H1 (cell line): ENCODE data around the gene ZW10. TPM values are rescaled to one million over a fixed set of nuclear protein-coding genes. Genes with fewer than 3 reads are reported as not detected.

Source experiments
- CTCF ChIA-PET: fragments of 300-600 bp; sonication (Branson Sonifier 250); formaldehyde crosslinking; loops from one replicate; lab custom pipeline; 2021; ENCODE audit not compliant: partially characterized antibody; lab: Charles Lee
- POLR2A ChIA-PET: fragments of 300-600 bp; sonication (Branson Sonifier 250); formaldehyde crosslinking; loops from one replicate; lab custom pipeline; 2021; ENCODE audit warnings: inconsistent platforms; ENCODE audit not compliant: partially characterized antibody; lab: Charles Lee
- DNase-seq, 2 experiments: peaks; one replicate each; pipeline versions ENCODE4 v3.0.0 to v3.0.0-alpha.2; 2010 to 2022; ENCODE audit warnings: low spot score in 2 of 2, low read depth in 1 of 2, mixed read lengths in 1 of 2
- FAIRE-seq: peaks from 2 replicates; lab custom pipeline; 2011; peaks lifted over from hg19 to GRCh38; lab: Jason Lieb, UNC
- H2AFZ ChIP-seq: 2 replicates; pipeline ENCODE4 v1.8.1; 2012; ENCODE audit warnings: low read length, inconsistent platforms
- H2AK5ac ChIP-seq: 2 replicates; pipeline ENCODE4 v1.6.1; 2013; ENCODE audit warnings: low read depth, low read length
- H2BK120ac ChIP-seq: replicated peaks from 2 replicates; pipeline ENCODE3; 2013; ENCODE audit warnings: low read depth, low read length, inconsistent platforms
- H2BK12ac ChIP-seq: 2 replicates; pipeline ENCODE4 v1.6.1; 2013; ENCODE audit warnings: low read depth, low read length
- H2BK15ac ChIP-seq: 2 replicates; pipeline ENCODE4 v1.6.1; 2013; ENCODE audit warnings: low read length
- H2BK20ac ChIP-seq: 2 replicates; pipeline ENCODE4 v1.6.1; 2013; ENCODE audit warnings: low read length
- H2BK5ac ChIP-seq: 2 replicates; pipeline ENCODE4 v1.6.1; 2013; ENCODE audit warnings: low read depth, low read length
- H3K14ac ChIP-seq: 2 replicates; pipeline ENCODE4 v1.6.1; 2013; ENCODE audit warnings: inconsistent platforms; ENCODE audit not compliant: insufficient read length
- H3K18ac ChIP-seq: 2 replicates; pipeline ENCODE4 v1.6.1; 2013; ENCODE audit warnings: low read length; ENCODE audit errors: extremely low read depth
- H3K23ac ChIP-seq: 2 replicates; pipeline ENCODE4 v1.6.1; 2013; ENCODE audit warnings: inconsistent platforms; ENCODE audit not compliant: insufficient read length
- H3K23me2 ChIP-seq: 2 replicates; pipeline ENCODE4 v1.6.1; 2013; ENCODE audit warnings: low read depth, low read length
- H3K27ac ChIP-seq: 2 replicates; pipeline ENCODE4 v1.6.1; 2011; ENCODE audit warnings: low read depth, low read length, inconsistent platforms
- H3K27me3 ChIP-seq, 4 experiments: replicated peaks in 1 of 4; 1 replicate in 1 of 4; 2 replicates in 3 of 4; pipeline versions ENCODE4 v1.6.1 to v1.8.1; 2011 to 2013; ENCODE audit warnings: low read length in 3 of 4, mild to moderate bottlenecking in 3 of 4, inconsistent platforms in 2 of 4, mixed read lengths in 2 of 4, moderate library complexity in 1 of 4; ENCODE audit not compliant: control insufficient read depth in 3 of 4, insufficient read depth in 3 of 4; ENCODE audit errors: extremely low read depth in 1 of 4
- H3K36me3 ChIP-seq, 4 experiments: 2 replicates each; pipeline versions ENCODE4 v1.6.1 to v1.8.1; 2011 to 2013; ENCODE audit warnings: mild to moderate bottlenecking in 4 of 4, low read length in 3 of 4, moderate library complexity in 2 of 4, control low read depth in 1 of 4, inconsistent platforms in 1 of 4; ENCODE audit not compliant: insufficient read depth in 4 of 4, control insufficient read depth in 2 of 4
- H3K4ac ChIP-seq: replicated peaks from 2 replicates; pipeline ENCODE3; 2013; ENCODE audit warnings: low read length, low read depth, mixed read lengths, inconsistent platforms; ENCODE audit not compliant: insufficient read length
- H3K4me1 ChIP-seq, 4 experiments: replicated peaks in 1 of 4; 1 replicate in 1 of 4; 2 replicates in 3 of 4; pipeline versions ENCODE4 v1.6.1 to v1.8.1; 2011 to 2013; ENCODE audit warnings: low read length in 3 of 4, inconsistent platforms in 2 of 4, mixed read lengths in 1 of 4; ENCODE audit not compliant: insufficient read depth in 4 of 4, control insufficient read depth in 3 of 4
- H3K4me2 ChIP-seq, 2 experiments: 2 replicates each; pipeline versions ENCODE4 v1.6.1 to v1.8.1; 2011 to 2013; ENCODE audit warnings: low read depth in 2 of 2, low read length in 2 of 2, control low read depth in 1 of 2, inconsistent platforms in 1 of 2, mild to moderate bottlenecking in 1 of 2; ENCODE audit not compliant: insufficient read depth in 1 of 2
- H3K4me3 ChIP-seq, 4 experiments: fragments of 200-600, 300-600 bp in 1 of 4; sonication (generic), shearing (Covaris generic), sonication (Bioruptor Twin) in 1 of 4; 2 replicates each; pipeline versions ENCODE4 v1.5.1 to v1.8.1; 2011 to 2016; ENCODE audit warnings: low read length in 4 of 4, low read depth in 3 of 4, control low read depth in 2 of 4, inconsistent platforms in 2 of 4, mild to moderate bottlenecking in 2 of 4, mixed read lengths in 1 of 4, moderate library complexity in 1 of 4; ENCODE audit not compliant: insufficient read depth in 2 of 4; ENCODE audit errors: extremely low read depth in 1 of 4
- H3K56ac ChIP-seq: replicated peaks from 2 replicates; pipeline ENCODE3; 2013; ENCODE audit warnings: low read depth, mild to moderate bottlenecking, mixed read lengths, low read length, inconsistent platforms; ENCODE audit not compliant: insufficient read length
- H3K79me1 ChIP-seq: 2 replicates; pipeline ENCODE4 v1.6.1; 2013; ENCODE audit warnings: low read depth, low read length, control low read depth
- H3K79me2 ChIP-seq, 2 experiments: 2 replicates each; pipeline versions ENCODE4 v1.6.1 to v1.8.1; 2012 to 2013; ENCODE audit warnings: low read length in 2 of 2, mild to moderate bottlenecking in 2 of 2, inconsistent platforms in 1 of 2; ENCODE audit not compliant: insufficient read depth in 2 of 2, control insufficient read depth in 1 of 2
- H3K9ac ChIP-seq, 4 experiments: replicated peaks in 1 of 4; 1 replicate in 1 of 4; 2 replicates in 3 of 4; pipeline versions ENCODE4 v1.6.1 to v1.8.1; 2011 to 2013; ENCODE audit warnings: low read depth in 3 of 4, low read length in 3 of 4, control low read depth in 2 of 4, mild to moderate bottlenecking in 2 of 4, moderate library complexity in 2 of 4, inconsistent platforms in 1 of 4; ENCODE audit errors: extremely low read depth in 1 of 4
- H3K9me3 ChIP-seq, 2 experiments: 2 replicates each; pipeline versions ENCODE4 v1.6.1 to v1.8.1; 2012 to 2013; ENCODE audit warnings: mild to moderate bottlenecking in 2 of 2, moderate library complexity in 2 of 2, control low read depth in 1 of 2, inconsistent platforms in 1 of 2, low read depth in 1 of 2, low read length in 1 of 2, mixed read lengths in 1 of 2; ENCODE audit not compliant: insufficient read depth in 2 of 2
- H4K20me1 ChIP-seq, 2 experiments: replicated peaks in 1 of 2; 2 replicates each; pipeline versions ENCODE3 to v1.8.1; 2011 to 2013; ENCODE audit warnings: inconsistent platforms in 2 of 2, low read length in 2 of 2, mild to moderate bottlenecking in 1 of 2; ENCODE audit not compliant: insufficient read depth in 2 of 2, control insufficient read depth in 1 of 2
- H4K5ac ChIP-seq: 2 replicates; pipeline ENCODE4 v1.6.1; 2013; ENCODE audit warnings: low read length, low read depth, mixed read lengths, inconsistent platforms; ENCODE audit not compliant: insufficient read length
- H4K8ac ChIP-seq: 2 replicates; pipeline ENCODE4 v1.8.0; 2013; ENCODE audit warnings: mild to moderate bottlenecking, moderate library complexity, low read length, inconsistent platforms; ENCODE audit not compliant: insufficient read depth; ENCODE audit errors: extremely low read depth
- H4K91ac ChIP-seq: replicated peaks from 2 replicates; pipeline ENCODE3; 2013; ENCODE audit warnings: low read length, mixed read lengths, inconsistent platforms; ENCODE audit not compliant: insufficient read length
- CEBPB ChIP-seq: IDR thresholded peaks from 2 replicates; pipeline ENCODE4 v1.6.1; 2012; ENCODE audit warnings: low read depth, low read length
- EP300 ChIP-seq, 2 experiments: IDR thresholded peaks; 1 replicate in 1 of 2; 2 replicates in 1 of 2; pipeline ENCODE4 v1.6.1; 2011 to 2012; ENCODE audit warnings: low read depth in 2 of 2, low read length in 2 of 2, mild to moderate bottlenecking in 2 of 2, borderline replicate concordance in 1 of 2, inconsistent platforms in 1 of 2, moderate library complexity in 1 of 2
- GTF2F1 ChIP-seq: IDR thresholded peaks from 2 replicates; pipeline ENCODE4 v1.6.1; 2012; ENCODE audit warnings: low read depth, low read length, improper control_type of control experiment, borderline replicate concordance
- JUN ChIP-seq: IDR thresholded peaks from 2 replicates; pipeline ENCODE4 v1.6.1; 2011; ENCODE audit warnings: low read depth, mild to moderate bottlenecking, improper control_type of control experiment, low read length
- MAFK ChIP-seq: IDR thresholded peaks from 2 replicates; pipeline ENCODE4 v1.6.1; 2012; ENCODE audit warnings: low read depth, mild to moderate bottlenecking, improper control_type of control experiment, low read length
- PHF8 ChIP-seq: fragments of 200-600 bp; sonication (generic); conservative IDR thresholded peaks from 2 replicates; pipeline ENCODE4 v1.7.1; 2012; ENCODE audit warnings: low read depth, mild to moderate bottlenecking, inconsistent platforms, low read length, moderate library complexity
- RFX5 ChIP-seq: IDR thresholded peaks from 2 replicates; pipeline ENCODE4 v1.6.1; 2011; ENCODE audit warnings: low read depth, low read length, improper control_type of control experiment, borderline replicate concordance
- RXRA ChIP-seq: IDR thresholded peaks from 2 replicates; pipeline ENCODE4 v1.6.1; 2011; ENCODE audit warnings: low read depth, mild to moderate bottlenecking, low read length, moderate library complexity; ENCODE audit not compliant: insufficient read depth
- SIX5 ChIP-seq: IDR thresholded peaks from 2 replicates; pipeline ENCODE4 v1.6.1; 2011; ENCODE audit warnings: mild to moderate bottlenecking, low read depth, low read length
- TAF1 ChIP-seq: IDR thresholded peaks from 2 replicates; pipeline ENCODE4 v1.6.1; 2011; ENCODE audit warnings: mild to moderate bottlenecking, low read depth, low read length
- whole genome bisulfite sequencing, 2 experiments: shearing (Covaris generic) in 1 of 2; methylation state at CpG; one replicate each; pipeline versions ENCODE4 v1.1.6 to v1.1.7; 2013 to 2015; ENCODE audit warnings: low lambda C conversion rate in 2 of 2, mixed read lengths in 2 of 2, inconsistent platforms in 1 of 2, low coverage in 1 of 2, missing lambda C conversion rate in 1 of 2; ENCODE audit not compliant: insufficient replicate concordance in 2 of 2, insufficient coverage in 1 of 2, insufficient read length in 1 of 2; ENCODE audit errors: extremely low coverage in 1 of 2, missing lambda C conversion rate in 1 of 2; 5-methylcytosine and 5-hydroxymethylcytosine counted together
- polyA plus RNA-seq, 7 experiments: library from polyadenylated mRNA; depleted of rRNA in 3 of 7; stranded (reverse) in 5 of 7; unstranded in 2 of 7; fragments of >200 nt in 5 of 7; fragments of 200-250 nt in 2 of 7; gene quantifications; 1 replicate in 5 of 7; 2 replicates in 1 of 7; 4 replicates in 1 of 7; pipeline versions ENCODE4 v1.2.1 to v1.2.3, GENCODE V29; 2011 to 2013; ENCODE audit warnings: missing spikeins in 2 of 7, mixed read lengths in 2 of 7
- total RNA-seq: library from RNA; stranded (reverse); fragmentation: NEBNext Ultra II Directional; extraction: Animal tissue kit (Norgen Biotek cat#: 25700); gene quantifications from 2 replicates; pipeline ENCODE4 v1.2.1, GENCODE V29; 2021
- TF ChIP-seq, protein P1 (sequence below), 3 experiments: IDR thresholded peaks; 1 replicate in 2 of 3; 2 replicates in 1 of 3; pipeline versions ENCODE4 v1.5.1 to v1.6.1; 2011; ENCODE audit warnings: low read length in 3 of 3, mild to moderate bottlenecking in 3 of 3, inconsistent platforms in 2 of 3, low read depth in 1 of 3, moderate library complexity in 1 of 3; ENCODE audit not compliant: insufficient read depth in 1 of 3; ENCODE audit errors: control extremely low read depth in 1 of 3

Gene ZW10
- total and polyA plus RNA-seq, 2 of the 8 experiments (the other 6 are each of a cell fraction or from before 2014, with no cell fraction given), result 9.0 to 25.3 TPM

- Histone ChIP-seq H3K27me3 (no peaks in the 10 kb centered on the region), H2BK20ac (no peak overlapping the region), H4K8ac (no peak overlapping the region), H2BK5ac (no peak overlapping the region), H3K27ac (no peak overlapping the region), H3K23ac (no peak overlapping the region), H3K9me3 (no peaks in the 10 kb centered on the region; a peak in 1 of 4 replicates), H3K56ac (no peak overlapping the region), H3K4ac (no peak overlapping the region), H3K4me3 (no peak overlapping the region), H3K36me3 (no peaks in the 10 kb centered on the region; a peak in 1 of 8 replicates), H4K5ac (no peak overlapping the region), H3K4me2 (no peak overlapping the region), H3K79me2 (no peaks in the 10 kb centered on the region), H2BK12ac (no peak overlapping the region), H3K14ac (no peak overlapping the region), H2AFZ (no peak overlapping the region), H4K91ac (no peak overlapping the region), H4K20me1 (no peaks in the 10 kb centered on the region), H2AK5ac (no peak overlapping the region), H3K23me2 (no peaks in the 10 kb centered on the region), H3K4me1 (no peaks in the 10 kb centered on the region), H3K79me1 (no peaks in the 10 kb centered on the region), H2BK15ac (no peak overlapping the region), H3K9ac (no peak overlapping the region), H2BK120ac (no peak overlapping the region), H3K18ac (no peak overlapping the region)
- ChIA-PET CTCF (no interaction called here), POLR2A (interaction anchor here (1.8 kb wide), 1 partner anchor 14 kb away, joined by 8 read pairs; no protein-coding TSS in a partner anchor)
- FAIRE-seq (no peak), DNase-seq (no peak)
- 94% methylated on average over 1 of the region's 1 CpG; no CpG with 5 or more reads in 1 of the 2 experiments for WGBS, 2 experiments
- TF ChIP-seq SIX5, result no peak
- TF ChIP-seq RXRA, result no peak
- no peak for TF ChIP-seq CEBPB
- TF ChIP-seq MAFK, result no peak
- no peak for TF ChIP-seq EP300 (IDR thresholded peaks at IDR 0.05; ENCODE audit: borderline replicate concordance in 1 of 2, low read depth in 2 of 2, low read length in 2 of 2)
- TF ChIP-seq PHF8, result no peak
- no peak for TF ChIP-seq RFX5
- TF ChIP-seq GTF2F1, result no peak
- no peak for TF ChIP-seq JUN
- TF ChIP-seq TAF1, result no peak
- TF ChIP-seq, protein P1, sequence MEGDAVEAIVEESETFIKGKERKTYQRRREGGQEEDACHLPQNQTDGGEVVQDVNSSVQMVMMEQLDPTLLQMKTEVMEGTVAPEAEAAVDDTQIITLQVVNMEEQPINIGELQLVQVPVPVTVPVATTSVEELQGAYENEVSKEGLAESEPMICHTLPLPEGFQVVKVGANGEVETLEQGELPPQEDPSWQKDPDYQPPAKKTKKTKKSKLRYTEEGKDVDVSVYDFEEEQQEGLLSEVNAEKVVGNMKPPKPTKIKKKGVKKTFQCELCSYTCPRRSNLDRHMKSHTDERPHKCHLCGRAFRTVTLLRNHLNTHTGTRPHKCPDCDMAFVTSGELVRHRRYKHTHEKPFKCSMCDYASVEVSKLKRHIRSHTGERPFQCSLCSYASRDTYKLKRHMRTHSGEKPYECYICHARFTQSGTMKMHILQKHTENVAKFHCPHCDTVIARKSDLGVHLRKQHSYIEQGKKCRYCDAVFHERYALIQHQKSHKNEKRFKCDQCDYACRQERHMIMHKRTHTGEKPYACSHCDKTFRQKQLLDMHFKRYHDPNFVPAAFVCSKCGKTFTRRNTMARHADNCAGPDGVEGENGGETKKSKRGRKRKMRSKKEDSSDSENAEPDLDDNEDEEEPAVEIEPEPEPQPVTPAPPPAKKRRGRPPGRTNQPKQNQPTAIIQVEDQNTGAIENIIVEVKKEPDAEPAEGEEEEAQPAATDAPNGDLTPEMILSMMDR (IDR thresholded peaks at IDR 0.05; ENCODE audit: control extremely low read depth in 1 of 3, insufficient read depth in 1 of 3, low read depth in 1 of 3, low read length in 3 of 3), result no peak
Measured at GRCh38 chr11:113715273-113715672, 58.2 kb downstream of the ZW10 start.
